GM12872 (cell line): Measurements from ENCODE around the gene ID1.

Experiments used
- TF ChIP-seq, protein P1 (sequence below): IDR thresholded peaks from 3 replicates; pipeline ENCODE4 v1.5.1; 2011; ENCODE audit warnings: low read depth, mild to moderate bottlenecking, low read length, moderate library complexity; ENCODE audit not compliant: insufficient read depth

The ID1 gene

DNA sequence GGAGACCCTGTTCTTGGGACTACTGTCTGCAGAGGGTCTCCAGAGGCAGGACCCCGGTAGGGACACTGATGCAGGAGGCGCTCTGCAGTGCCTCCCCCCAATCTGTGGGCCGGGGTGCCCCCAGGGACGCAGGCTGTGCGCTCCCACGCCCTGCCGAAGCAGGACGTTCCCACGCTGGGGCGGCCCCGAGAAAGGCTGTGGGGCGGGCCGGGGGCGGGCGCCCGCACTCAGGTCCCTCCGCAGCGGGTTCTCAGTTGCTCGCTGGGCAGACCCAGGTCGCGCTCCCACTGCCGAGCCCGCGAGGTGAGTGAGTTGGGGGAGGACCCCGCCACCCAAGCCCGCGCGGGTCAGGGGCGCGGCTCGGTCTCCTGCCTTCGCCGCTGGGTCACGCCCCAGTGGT lies 32.6 kb downstream of the ID1 start, which contains the start of gene COX4I2:
TSS of gene COX4I2 (plus strand) at position 253 of the 400 bp plus-strand sequence. CDS start 1,106 bp downstream, outside the sequence.
- TF ChIP-seq, protein P1, sequence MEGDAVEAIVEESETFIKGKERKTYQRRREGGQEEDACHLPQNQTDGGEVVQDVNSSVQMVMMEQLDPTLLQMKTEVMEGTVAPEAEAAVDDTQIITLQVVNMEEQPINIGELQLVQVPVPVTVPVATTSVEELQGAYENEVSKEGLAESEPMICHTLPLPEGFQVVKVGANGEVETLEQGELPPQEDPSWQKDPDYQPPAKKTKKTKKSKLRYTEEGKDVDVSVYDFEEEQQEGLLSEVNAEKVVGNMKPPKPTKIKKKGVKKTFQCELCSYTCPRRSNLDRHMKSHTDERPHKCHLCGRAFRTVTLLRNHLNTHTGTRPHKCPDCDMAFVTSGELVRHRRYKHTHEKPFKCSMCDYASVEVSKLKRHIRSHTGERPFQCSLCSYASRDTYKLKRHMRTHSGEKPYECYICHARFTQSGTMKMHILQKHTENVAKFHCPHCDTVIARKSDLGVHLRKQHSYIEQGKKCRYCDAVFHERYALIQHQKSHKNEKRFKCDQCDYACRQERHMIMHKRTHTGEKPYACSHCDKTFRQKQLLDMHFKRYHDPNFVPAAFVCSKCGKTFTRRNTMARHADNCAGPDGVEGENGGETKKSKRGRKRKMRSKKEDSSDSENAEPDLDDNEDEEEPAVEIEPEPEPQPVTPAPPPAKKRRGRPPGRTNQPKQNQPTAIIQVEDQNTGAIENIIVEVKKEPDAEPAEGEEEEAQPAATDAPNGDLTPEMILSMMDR = no peak

DNA sequence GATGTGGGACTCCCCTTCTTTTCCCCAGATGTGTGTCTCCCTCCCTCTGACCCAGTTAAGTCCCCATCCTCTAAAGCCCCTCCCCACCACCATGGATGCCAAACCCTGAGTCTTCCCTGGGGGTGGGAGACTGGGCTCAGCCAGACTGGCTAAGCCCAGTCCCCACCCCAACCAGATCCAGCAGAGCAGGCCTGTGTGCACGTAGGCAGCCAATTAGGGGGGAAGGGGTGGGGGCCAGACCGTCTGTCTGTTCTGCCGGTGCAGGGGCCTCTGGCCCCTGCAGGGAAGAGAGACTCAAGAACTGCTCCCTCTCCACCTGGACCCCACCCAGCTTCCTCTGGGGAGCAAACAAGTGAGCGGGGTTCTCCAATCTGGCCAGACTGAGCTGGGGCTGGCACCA lies 33.2 kb downstream of the ID1 start:
- TF ChIP-seq, protein P1 = no peak

DNA sequence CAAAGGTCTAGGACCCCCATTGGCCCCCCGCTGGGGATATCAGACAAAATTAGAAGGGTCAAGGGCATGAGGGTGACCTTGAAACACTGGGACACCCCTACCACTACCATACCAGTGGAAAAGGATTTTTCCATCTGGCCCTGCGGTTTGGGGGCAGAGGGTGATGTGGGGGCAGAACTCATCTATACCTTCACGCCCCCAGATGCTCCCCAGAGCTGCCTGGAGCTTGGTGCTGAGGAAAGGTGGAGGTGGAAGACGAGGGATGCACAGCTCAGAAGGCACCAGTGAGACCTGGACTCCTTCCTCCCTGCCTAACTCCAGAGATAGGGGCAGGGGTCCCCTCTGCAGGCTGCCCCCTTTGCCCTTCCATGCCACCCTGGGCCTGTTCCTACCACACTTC lies 33.7 kb downstream of the ID1 start:
- TF ChIP-seq, protein P1 = no peak

DNA sequence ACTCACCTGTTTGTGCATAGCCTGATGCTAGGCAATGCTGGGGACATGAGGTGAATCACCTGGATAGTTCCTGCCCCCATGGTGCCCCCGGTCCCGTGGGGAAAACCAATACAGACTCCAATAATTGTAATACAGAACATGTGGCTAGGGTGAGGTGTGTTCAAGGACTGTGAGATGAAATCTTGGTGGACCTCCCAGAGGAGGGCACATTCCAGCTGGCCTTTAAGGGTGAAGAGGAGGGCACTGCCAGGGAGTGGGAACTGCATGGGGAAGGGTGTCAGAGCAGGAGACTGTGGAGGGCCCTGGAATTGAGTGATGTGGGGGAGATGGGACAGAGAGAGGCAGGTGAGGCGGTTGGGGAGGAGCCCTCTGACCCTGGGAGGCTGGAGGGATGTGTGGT lies 35.2 kb downstream of the ID1 start:
- TF ChIP-seq, protein P1 = no peak

DNA sequence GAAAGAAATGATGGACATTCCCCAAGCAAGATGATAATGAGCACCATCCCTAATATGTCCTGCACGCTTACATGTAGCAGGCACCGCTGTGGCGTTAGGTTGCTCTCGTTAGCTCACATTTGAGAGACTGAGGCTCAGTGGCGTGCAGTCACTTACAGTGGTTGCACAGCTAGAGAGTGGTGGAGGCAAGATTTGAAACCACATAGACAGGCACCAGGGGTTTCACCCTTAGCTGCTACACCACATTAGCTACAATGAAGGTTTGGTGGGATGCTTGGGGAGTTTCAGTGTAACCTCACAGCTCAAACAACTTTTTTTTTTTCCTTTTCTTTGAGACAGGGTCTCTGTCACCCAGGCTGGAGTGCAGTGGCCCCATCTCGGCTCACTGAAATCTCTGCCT lies 36.3 kb downstream of the ID1 start:
- TF ChIP-seq, protein P1 = no peak

DNA sequence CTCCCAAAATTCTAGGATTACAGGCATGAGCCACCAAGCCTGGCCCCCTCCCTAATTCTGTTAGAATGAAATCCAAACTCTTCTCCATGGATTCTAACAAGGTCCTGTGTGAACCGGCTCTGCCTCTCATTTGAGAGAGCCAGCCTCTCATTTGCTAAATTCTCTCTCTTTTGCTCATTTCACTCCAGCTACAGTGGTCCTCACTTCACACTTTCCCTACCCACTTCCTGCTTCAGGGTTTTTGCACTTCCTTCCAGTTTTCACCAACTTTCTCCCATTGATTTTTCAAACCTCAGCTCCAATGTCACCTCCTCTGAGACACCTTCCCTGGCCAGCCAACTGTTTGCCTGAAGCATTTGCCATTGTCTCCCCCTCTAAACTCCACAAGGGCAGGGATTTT lies 37.7 kb downstream of the ID1 start:
- TF ChIP-seq, protein P1 = no peak

DNA sequence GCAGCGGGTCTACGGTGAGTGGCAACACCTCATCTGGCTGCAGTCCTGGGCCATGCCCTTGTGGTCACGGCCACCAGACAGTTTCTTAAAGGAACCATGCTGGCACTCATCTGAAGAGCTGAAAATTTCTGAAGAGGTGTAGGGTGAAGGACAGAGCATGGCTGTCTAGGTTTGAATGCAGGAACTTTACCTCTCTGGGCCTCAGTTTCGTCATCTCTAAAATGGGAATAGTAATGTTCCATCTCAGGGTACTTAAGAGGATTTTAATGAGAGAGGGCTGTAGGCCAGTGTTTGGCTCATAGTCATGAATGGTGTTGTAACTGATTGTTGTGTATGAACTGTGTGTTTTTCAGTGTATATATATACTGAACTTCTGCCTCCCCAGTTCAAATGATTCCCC lies 38.4 kb downstream of the ID1 start:
- TF ChIP-seq, protein P1 = no peak

DNA sequence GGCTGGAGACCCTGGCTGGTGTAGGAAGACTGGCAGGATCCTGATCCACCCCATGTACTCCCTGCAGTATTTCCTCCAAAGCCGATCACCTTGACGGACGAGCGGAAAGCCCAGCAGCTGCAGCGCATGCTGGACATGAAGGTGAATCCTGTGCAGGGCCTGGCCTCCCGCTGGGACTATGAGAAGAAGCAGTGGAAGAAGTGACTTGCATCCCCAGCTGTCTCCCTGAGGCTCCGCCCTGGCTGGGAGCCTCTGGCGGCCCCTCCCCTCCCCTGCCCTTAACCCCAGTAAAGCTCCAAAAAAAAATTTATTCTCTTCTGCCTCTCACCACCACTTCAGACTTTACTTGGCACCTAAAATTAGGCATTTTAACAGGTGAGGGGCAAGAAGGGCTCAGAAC lies 39.6 kb downstream of the ID1 start:
- TF ChIP-seq, protein P1 = no peak
